RWPE2 (cell line): ENCODE results near the gene KCNA10.

Experiments used
- ATAC-seq: fragments of 200-7000 bp; cut with Tn5 transposase; 3 replicates; pipeline ENCODE4 v1.9.1; 2021; ENCODE audit warnings: low read depth
- DNase-seq: peaks from one replicate; pipeline ENCODE4 v3.0.0-alpha.2; 2020; ENCODE audit warnings: low spot score
- H3K27ac ChIP-seq: fragments of 450-650 bp; 2 replicates; pipeline ENCODE4 v1.5.1; 2017; ENCODE audit warnings: mild to moderate bottlenecking; ENCODE audit not compliant: poor library complexity, severe bottlenecking
- H3K27me3 ChIP-seq: fragments of 250-450 bp; sonication (Bioruptor Pico); 2 replicates; pipeline ENCODE4 v1.5.1; 2021; ENCODE audit warnings: mild to moderate bottlenecking, moderate library complexity; ENCODE audit not compliant: insufficient read depth, poor library complexity, severe bottlenecking
- H3K36me3 ChIP-seq: fragments of 250-450 bp; sonication (Bioruptor Pico); 2 replicates; pipeline ENCODE4 v1.5.1; 2020; ENCODE audit warnings: low read depth, mild to moderate bottlenecking, moderate library complexity
- H3K4me1 ChIP-seq: fragments of 250-450 bp; sonication (Bioruptor Pico); 2 replicates; pipeline ENCODE4 v1.5.1; 2021; ENCODE audit warnings: mild to moderate bottlenecking, moderate library complexity; ENCODE audit not compliant: insufficient read depth, poor library complexity, severe bottlenecking
- H3K4me3 ChIP-seq: fragments of 250-450 bp; sonication (Bioruptor Pico); 2 replicates; pipeline ENCODE4 v1.5.1; 2021; ENCODE audit warnings: mild to moderate bottlenecking, moderate library complexity; ENCODE audit not compliant: severe bottlenecking
- H3K9me3 ChIP-seq: fragments of 250-450 bp; sonication (Bioruptor Pico); 2 replicates; pipeline ENCODE4 v1.5.1; 2021; ENCODE audit warnings: mild to moderate bottlenecking, moderate library complexity; ENCODE audit not compliant: severe bottlenecking
- TF ChIP-seq, protein P1 (sequence below): fragments of 450-650 bp; IDR thresholded peaks from one replicate; pipeline ENCODE4 v1.5.1; 2017; ENCODE audit warnings: mild to moderate bottlenecking, moderate library complexity; ENCODE audit not compliant: poor library complexity, severe bottlenecking

The KCNA10 gene

DNA sequence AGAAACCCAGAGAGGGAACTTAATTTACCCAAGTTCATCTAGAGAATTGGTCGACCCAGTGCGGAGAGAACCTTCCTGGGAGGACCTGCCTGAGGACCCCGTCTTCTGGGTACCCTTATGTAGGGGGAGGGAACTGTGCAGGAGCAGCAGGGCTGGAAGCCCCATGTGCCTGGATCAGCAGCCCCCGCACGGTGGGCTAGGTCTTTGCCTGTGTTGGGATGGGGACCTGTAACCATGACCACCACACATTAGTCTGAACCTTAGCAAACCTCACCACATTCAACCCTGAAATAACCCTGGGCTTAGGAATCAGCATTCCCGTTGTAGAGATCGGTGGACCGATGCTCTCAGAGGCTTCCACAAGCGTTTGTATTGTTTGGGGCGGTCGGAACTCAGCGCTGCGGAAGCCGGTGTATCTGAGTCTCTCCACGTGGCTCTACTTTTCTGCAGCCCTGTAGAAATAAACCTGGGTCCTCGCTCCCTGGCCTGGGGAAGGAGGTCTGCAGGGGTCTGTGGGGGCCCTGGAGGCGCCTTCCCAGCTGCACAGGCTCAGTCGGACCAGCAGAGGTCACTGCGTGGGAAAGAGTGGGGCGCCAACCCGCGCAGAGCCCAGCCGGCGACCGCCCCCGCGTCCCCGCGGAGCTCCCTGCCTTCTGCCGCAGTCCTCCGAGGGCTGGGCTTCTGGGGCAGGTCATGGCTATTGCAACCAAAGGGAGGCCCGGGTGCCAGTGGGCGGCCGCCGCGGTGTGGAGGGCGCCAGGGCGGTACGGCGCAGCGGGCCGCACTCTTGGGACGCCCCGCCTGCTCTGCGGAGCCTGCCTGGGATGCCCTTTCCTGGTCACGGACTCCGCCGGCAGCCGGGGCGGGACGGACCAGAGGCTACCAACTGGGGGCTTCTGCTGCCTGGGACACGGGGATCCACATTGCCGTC is 36.2 kb upstream of the KCNA10 start:
- ATAC-seq (peak; percentile 37; the same call in 1 of the 3 replicates), DNase-seq (no peak)
- TF ChIP-seq, protein P1, sequence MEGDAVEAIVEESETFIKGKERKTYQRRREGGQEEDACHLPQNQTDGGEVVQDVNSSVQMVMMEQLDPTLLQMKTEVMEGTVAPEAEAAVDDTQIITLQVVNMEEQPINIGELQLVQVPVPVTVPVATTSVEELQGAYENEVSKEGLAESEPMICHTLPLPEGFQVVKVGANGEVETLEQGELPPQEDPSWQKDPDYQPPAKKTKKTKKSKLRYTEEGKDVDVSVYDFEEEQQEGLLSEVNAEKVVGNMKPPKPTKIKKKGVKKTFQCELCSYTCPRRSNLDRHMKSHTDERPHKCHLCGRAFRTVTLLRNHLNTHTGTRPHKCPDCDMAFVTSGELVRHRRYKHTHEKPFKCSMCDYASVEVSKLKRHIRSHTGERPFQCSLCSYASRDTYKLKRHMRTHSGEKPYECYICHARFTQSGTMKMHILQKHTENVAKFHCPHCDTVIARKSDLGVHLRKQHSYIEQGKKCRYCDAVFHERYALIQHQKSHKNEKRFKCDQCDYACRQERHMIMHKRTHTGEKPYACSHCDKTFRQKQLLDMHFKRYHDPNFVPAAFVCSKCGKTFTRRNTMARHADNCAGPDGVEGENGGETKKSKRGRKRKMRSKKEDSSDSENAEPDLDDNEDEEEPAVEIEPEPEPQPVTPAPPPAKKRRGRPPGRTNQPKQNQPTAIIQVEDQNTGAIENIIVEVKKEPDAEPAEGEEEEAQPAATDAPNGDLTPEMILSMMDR = peak; percentile 29
- H3K4me1 ChIP-seq = no peaks in the 10 kb centered on the region
- no peak overlapping the region for H3K4me3 ChIP-seq
- no peak overlapping the region for H3K27ac ChIP-seq
- H3K36me3 ChIP-seq = no peaks in the 10 kb centered on the region
- no peaks in the 10 kb centered on the region for H3K9me3 ChIP-seq
- peaks cover 41% of the 10 kb centered on the region for H3K27me3 ChIP-seq

DNA sequence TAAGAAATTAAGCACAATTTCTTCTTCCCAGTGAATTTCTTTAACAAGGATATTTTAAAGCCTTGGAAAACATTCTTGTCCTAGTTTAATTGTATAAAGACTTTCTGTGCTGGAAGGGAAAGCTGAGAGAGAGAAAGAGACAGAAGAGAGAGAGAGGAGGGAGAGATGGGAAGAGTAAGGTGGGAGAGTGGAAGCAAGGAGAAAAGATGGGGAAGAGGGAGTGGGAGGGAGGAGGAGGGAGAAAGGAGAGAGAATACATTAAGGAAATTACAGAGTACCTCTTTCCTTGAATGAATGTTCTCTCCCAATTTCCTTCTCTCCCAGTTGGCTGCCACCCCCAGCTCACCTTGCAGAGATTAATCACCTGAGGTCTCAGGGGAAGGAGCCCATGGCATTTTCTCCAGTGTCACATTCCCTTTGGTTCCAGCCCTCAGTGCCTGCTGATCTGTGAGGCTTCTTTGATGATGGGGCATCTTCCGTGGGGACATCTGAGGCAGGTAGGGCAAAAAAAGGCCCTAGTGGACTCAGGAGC is 32.4 kb upstream of the KCNA10 start:
- DNase-seq (no peak), ATAC-seq (no peak)
- H3K4me3 ChIP-seq = no peak overlapping the region
- no peak overlapping the region for H3K27ac ChIP-seq
- H3K36me3 ChIP-seq = no peaks in the 10 kb centered on the region
- no peaks in the 10 kb centered on the region for H3K9me3 ChIP-seq
- H3K27me3 ChIP-seq = peaks cover 32% of the 10 kb centered on the region
- H3K4me1 ChIP-seq = no peaks in the 10 kb centered on the region
- TF ChIP-seq, protein P1 = no peak

DNA sequence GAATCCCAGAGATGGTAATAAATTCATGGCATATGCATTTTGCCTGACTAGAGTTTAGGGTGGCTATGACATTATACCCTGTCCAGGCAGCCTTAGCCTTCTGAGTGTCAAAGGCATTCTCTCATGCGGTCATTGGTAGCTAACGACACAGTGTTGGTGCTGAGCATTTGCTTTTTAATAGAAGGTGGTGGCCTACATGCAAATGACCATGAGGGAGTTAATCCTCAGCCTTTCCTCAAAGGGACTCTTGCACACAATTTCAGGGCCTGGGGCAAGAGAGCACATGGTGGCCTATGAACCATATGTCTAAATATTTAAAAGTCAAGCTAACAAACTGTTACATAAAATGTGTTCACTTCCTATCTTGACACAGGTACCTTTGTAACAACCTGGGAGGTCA is 30.9 kb upstream of the KCNA10 start:
- ATAC-seq (no peak), DNase-seq (no peak)
- Histone ChIP-seq H3K4me1 (no peaks in the 10 kb centered on the region), H3K27me3 (peaks cover 16% of the 10 kb centered on the region), H3K9me3 (no peaks in the 10 kb centered on the region), H3K36me3 (no peaks in the 10 kb centered on the region), H3K4me3 (no peak overlapping the region), H3K27ac (no peak overlapping the region)
- TF ChIP-seq, protein P1 = no peak

DNA sequence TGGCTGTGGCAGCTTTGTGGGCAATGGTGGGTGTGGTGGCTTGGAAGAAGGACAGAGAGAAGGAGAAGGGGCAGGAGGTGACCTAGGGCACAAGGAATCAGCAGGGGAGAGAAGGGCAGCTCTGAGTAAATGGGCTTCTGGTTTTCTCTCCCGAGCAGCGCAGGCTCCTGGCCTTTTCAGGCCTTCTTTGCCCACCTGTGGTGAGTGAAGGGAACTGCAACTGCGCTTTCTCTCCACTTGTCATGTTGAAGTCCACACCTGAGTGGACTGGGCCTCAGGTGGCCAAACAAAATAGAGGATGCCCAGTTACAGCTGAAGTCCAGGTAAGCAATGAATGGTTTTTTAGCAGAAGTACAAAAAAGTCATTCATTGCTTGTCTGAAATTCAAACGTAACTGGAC is 29.4 kb upstream of the KCNA10 start:
- H3K9me3 ChIP-seq = no peaks in the 10 kb centered on the region
- H3K27me3 ChIP-seq = peaks cover 7% of the 10 kb centered on the region
- no peak overlapping the region for H3K4me3 ChIP-seq
- TF ChIP-seq, protein P1 = peak; percentile 49
- DNase-seq (no peak), ATAC-seq (peak; percentile 72)
- H3K4me1 ChIP-seq = no peaks in the 10 kb centered on the region
- no peak overlapping the region for H3K27ac ChIP-seq
- H3K36me3 ChIP-seq = no peaks in the 10 kb centered on the region

DNA sequence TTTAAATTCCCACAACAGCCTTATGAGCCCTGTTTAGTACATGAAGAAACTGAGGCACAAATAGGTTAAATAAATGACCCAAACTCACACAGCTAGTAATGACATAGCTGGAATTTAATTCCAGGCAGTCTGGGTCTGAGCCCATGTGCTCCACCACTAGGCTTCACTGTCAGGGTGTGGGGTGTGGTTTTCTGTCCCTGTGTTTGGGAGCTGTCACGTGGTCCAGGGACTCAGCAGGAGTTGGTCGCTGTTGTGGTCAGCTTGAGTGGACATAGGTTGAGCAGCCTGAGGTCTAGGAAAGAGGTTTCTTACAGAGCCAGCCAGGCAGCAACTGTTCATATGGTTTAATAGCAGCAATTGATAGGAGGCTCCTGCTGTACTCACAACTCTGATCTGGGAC is 28.0 kb upstream of the KCNA10 start:
- TF ChIP-seq, protein P1 = no peak
- ATAC-seq (no peak), DNase-seq (no peak)
- H3K36me3 ChIP-seq = no peaks in the 10 kb centered on the region
- H3K27me3 ChIP-seq = peaks cover 1% of the 10 kb centered on the region
- H3K4me3 ChIP-seq = no peak overlapping the region
- no peaks in the 10 kb centered on the region for H3K4me1 ChIP-seq
- H3K9me3 ChIP-seq = no peaks in the 10 kb centered on the region
- H3K27ac ChIP-seq = no peak overlapping the region
